Measurements from ENCODE around the gene KRT77.

Gene KRT77

GRCh38 chr12:52658196-52658595 is 45.1 kb downstream of the KRT77 start:
- no peak overlapping the region for H3K4me3 ChIP-seq (ENCODE audit: insufficient read depth in 1 of 2, low read depth in 1 of 2, low read length in 2 of 2)
- WGBS, result 68% methylated on average over 4 of the region's 4 CpGs

GRCh38 chr12:52657250-52657902 is 45.9 kb downstream of the KRT77 start:
- Histone ChIP-seq H3K27ac (ENCODE audit: low read length, poor library complexity, severe bottlenecking) (no peak overlapping the region), H3K4me1 (ENCODE audit: control insufficient read depth, insufficient read depth, low read depth, low read length) (no peaks in the 10 kb centered on the region), H3K18ac (ENCODE audit: low read depth in 1 of 2, low read length in 2 of 2) (no peak overlapping the region), H3K4me3 (ENCODE audit: insufficient read depth in 1 of 2, low read depth in 1 of 2, low read length in 2 of 2) (no peak overlapping the region), H2AFZ (ENCODE audit: low read depth, low read length) (no peak overlapping the region), H2BK12ac (ENCODE audit: low read length in 2 of 2) (no peak overlapping the region), H2AK5ac (ENCODE audit: low read length, severe bottlenecking) (no peak overlapping the region), H3K27me3 (ENCODE audit: control insufficient read depth in 1 of 2, insufficient read depth in 1 of 2, low read length in 2 of 2) (peaks cover 17 to 93% of the 10 kb centered on the region in 2 experiments), H3K23ac (ENCODE audit: low read length in 2 of 2) (no peak overlapping the region), H2BK5ac (ENCODE audit: low read depth, low read length, poor library complexity, severe bottlenecking) (no peak overlapping the region), H3K4me2 (ENCODE audit: low read length, poor library complexity, severe bottlenecking) (no peak overlapping the region), H2BK15ac (ENCODE audit: low read depth, poor library complexity, severe bottlenecking) (no peak overlapping the region), H3K79me1 (replicated peaks; ENCODE audit: low read length, poor library complexity, severe bottlenecking) (no peaks in the 10 kb centered on the region), H3K36me3 (ENCODE audit: control insufficient read depth in 1 of 2, insufficient read depth in 2 of 2, low read depth in 1 of 2, low read length in 2 of 2) (no peaks in the 10 kb centered on the region), H3K9ac (ENCODE audit: low read length) (no peak overlapping the region), H4K8ac (ENCODE audit: low read length) (no peak overlapping the region), H3K9me3 (ENCODE audit: control insufficient read depth, low read length) (no peaks in the 10 kb centered on the region), H2BK120ac (ENCODE audit: low read depth, low read length) (no peak overlapping the region), H4K91ac (ENCODE audit: low read length) (no peak overlapping the region), H3K4ac (ENCODE audit: low read depth in 1 of 2, low read length in 2 of 2) (no peak overlapping the region), H3K14ac (ENCODE audit: low read length in 2 of 2) (no peak overlapping the region)
- 72% methylated on average over 5 of the region's 6 CpGs for WGBS
- DNase-seq, result no peak

More at GRCh38 chr12:52658196-52658595, 45.1 kb downstream of the KRT77 start:
- H3K4ac ChIP-seq (ENCODE audit: low read depth in 1 of 2, low read length in 2 of 2), result no peak overlapping the region
- no peak overlapping the region for H2BK120ac ChIP-seq (ENCODE audit: low read depth, low read length)
- H3K79me1 ChIP-seq (replicated peaks; ENCODE audit: low read length, poor library complexity, severe bottlenecking), result no peaks in the 10 kb centered on the region
- H3K9me3 ChIP-seq (ENCODE audit: control insufficient read depth, low read length), result no peaks in the 10 kb centered on the region
- H2BK15ac ChIP-seq (ENCODE audit: low read depth, poor library complexity, severe bottlenecking), result no peak overlapping the region
- no peak overlapping the region for H3K14ac ChIP-seq (ENCODE audit: low read length in 2 of 2)
- DNase-seq, result no peak
- H4K8ac ChIP-seq (ENCODE audit: low read length), result no peak overlapping the region
- H3K27me3 ChIP-seq (ENCODE audit: control insufficient read depth in 1 of 2, insufficient read depth in 1 of 2, low read length in 2 of 2), result peaks cover 25 to 93% of the 10 kb centered on the region in 2 experiments
- no peak overlapping the region for H2BK12ac ChIP-seq (ENCODE audit: low read length in 2 of 2)
- no peaks in the 10 kb centered on the region for H3K4me1 ChIP-seq (ENCODE audit: control insufficient read depth, insufficient read depth, low read depth, low read length)
- no peak overlapping the region for H2BK5ac ChIP-seq (ENCODE audit: low read depth, low read length, poor library complexity, severe bottlenecking)
- H3K36me3 ChIP-seq (ENCODE audit: control insufficient read depth in 1 of 2, insufficient read depth in 2 of 2, low read depth in 1 of 2, low read length in 2 of 2), result no peaks in the 10 kb centered on the region
- H2AK5ac ChIP-seq (ENCODE audit: low read length, severe bottlenecking), result no peak overlapping the region
- H3K27ac ChIP-seq (ENCODE audit: low read length, poor library complexity, severe bottlenecking), result no peak overlapping the region
- H3K23ac ChIP-seq (ENCODE audit: low read length in 2 of 2), result no peak overlapping the region
- no peak overlapping the region for H3K9ac ChIP-seq (ENCODE audit: low read length)
- no peak overlapping the region for H3K18ac ChIP-seq (ENCODE audit: low read depth in 1 of 2, low read length in 2 of 2)
- no peak overlapping the region for H2AFZ ChIP-seq (ENCODE audit: low read depth, low read length)
- no peak overlapping the region for H4K91ac ChIP-seq (ENCODE audit: low read length)
- H3K4me2 ChIP-seq (ENCODE audit: low read length, poor library complexity, severe bottlenecking), result no peak overlapping the region

GRCh38 chr12:52656616-52657015 is 46.7 kb downstream of the KRT77 start:
- no peaks in the 10 kb centered on the region for H3K79me1 ChIP-seq (replicated peaks; ENCODE audit: low read length, poor library complexity, severe bottlenecking)
- no peak overlapping the region for H2BK5ac ChIP-seq (ENCODE audit: low read depth, low read length, poor library complexity, severe bottlenecking)
- no peak overlapping the region for H2AK5ac ChIP-seq (ENCODE audit: low read length, severe bottlenecking)
- H2BK120ac ChIP-seq (ENCODE audit: low read depth, low read length), result no peak overlapping the region
- H3K14ac ChIP-seq (ENCODE audit: low read length in 2 of 2), result no peak overlapping the region
- no peaks in the 10 kb centered on the region for H3K4me1 ChIP-seq (ENCODE audit: control insufficient read depth, insufficient read depth, low read depth, low read length)
- H3K27me3 ChIP-seq (ENCODE audit: control insufficient read depth in 1 of 2, insufficient read depth in 1 of 2, low read length in 2 of 2), result peaks cover 16 to 90% of the 10 kb centered on the region in 2 experiments
- WGBS, result 77% methylated on average over 4 of the region's 4 CpGs
- no peak overlapping the region for H3K4ac ChIP-seq (ENCODE audit: low read depth in 1 of 2, low read length in 2 of 2)
- H2BK12ac ChIP-seq (ENCODE audit: low read length in 2 of 2), result no peak overlapping the region
- no peaks in the 10 kb centered on the region for H3K9me3 ChIP-seq (ENCODE audit: control insufficient read depth, low read length)
- H4K91ac ChIP-seq (ENCODE audit: low read length), result no peak overlapping the region
- no peak overlapping the region for H4K8ac ChIP-seq (ENCODE audit: low read length)
- DNase-seq, result no peak
- H3K4me2 ChIP-seq (ENCODE audit: low read length, poor library complexity, severe bottlenecking), result no peak overlapping the region
- H3K18ac ChIP-seq (ENCODE audit: low read depth in 1 of 2, low read length in 2 of 2), result no peak overlapping the region
- no peak overlapping the region for H3K23ac ChIP-seq (ENCODE audit: low read length in 2 of 2)
- no peak overlapping the region for H3K9ac ChIP-seq (ENCODE audit: low read length)
- H3K36me3 ChIP-seq (ENCODE audit: control insufficient read depth in 1 of 2, insufficient read depth in 2 of 2, low read depth in 1 of 2, low read length in 2 of 2), result no peaks in the 10 kb centered on the region
- H3K27ac ChIP-seq (ENCODE audit: low read length, poor library complexity, severe bottlenecking), result no peak overlapping the region
- H3K4me3 ChIP-seq (ENCODE audit: insufficient read depth in 1 of 2, low read depth in 1 of 2, low read length in 2 of 2), result no peak overlapping the region
- H2BK15ac ChIP-seq (ENCODE audit: low read depth, poor library complexity, severe bottlenecking), result no peak overlapping the region
- no peak overlapping the region for H2AFZ ChIP-seq (ENCODE audit: low read depth, low read length)

- Histone ChIP-seq H2BK5ac (ENCODE audit: low read depth, low read length, poor library complexity, severe bottlenecking) (no peak overlapping the region), H3K27ac (ENCODE audit: low read length, poor library complexity, severe bottlenecking) (no peak overlapping the region), H3K4me2 (ENCODE audit: low read length, poor library complexity, severe bottlenecking) (no peak overlapping the region), H3K9me3 (ENCODE audit: control insufficient read depth, low read length) (no peaks in the 10 kb centered on the region), H2BK120ac (ENCODE audit: low read depth, low read length) (no peak overlapping the region), H3K36me3 (ENCODE audit: control insufficient read depth in 1 of 2, insufficient read depth in 2 of 2, low read depth in 1 of 2, low read length in 2 of 2) (no peaks in the 10 kb centered on the region), H3K23ac (ENCODE audit: low read length in 2 of 2) (no peak overlapping the region), H2AK5ac (ENCODE audit: low read length, severe bottlenecking) (no peak overlapping the region), H4K91ac (ENCODE audit: low read length) (no peak overlapping the region), H3K4me3 (ENCODE audit: insufficient read depth in 1 of 2, low read depth in 1 of 2, low read length in 2 of 2) (no peak overlapping the region), H4K8ac (ENCODE audit: low read length) (no peak overlapping the region), H3K9ac (ENCODE audit: low read length) (no peak overlapping the region), H3K4ac (ENCODE audit: low read depth in 1 of 2, low read length in 2 of 2) (no peak overlapping the region), H3K79me1 (replicated peaks; ENCODE audit: low read length, poor library complexity, severe bottlenecking) (no peaks in the 10 kb centered on the region), H2BK12ac (ENCODE audit: low read length in 2 of 2) (no peak overlapping the region), H3K18ac (ENCODE audit: low read depth in 1 of 2, low read length in 2 of 2) (no peak overlapping the region), H3K14ac (ENCODE audit: low read length in 2 of 2) (no peak overlapping the region), H2BK15ac (ENCODE audit: low read depth, poor library complexity, severe bottlenecking) (no peak overlapping the region), H2AFZ (ENCODE audit: low read depth, low read length) (no peak overlapping the region), H3K27me3 (ENCODE audit: control insufficient read depth in 1 of 2, insufficient read depth in 1 of 2, low read length in 2 of 2) (peaks cover 16 to 85% of the 10 kb centered on the region in 2 experiments), H3K4me1 (ENCODE audit: control insufficient read depth, insufficient read depth, low read depth, low read length) (no peaks in the 10 kb centered on the region)
- DNase-seq, result no peak
- WGBS, result 66% methylated on average over 8 of the region's 8 CpGs
Measured at GRCh38 chr12:52655720-52656124, 47.6 kb downstream of the KRT77 start.

Data from mesenchymal stem cell (in vitro differentiated cells and primary cell).